HepG2 (cell line): ENCODE measurements around the gene IVD. TPM values are rescaled to one million over a fixed set of nuclear protein-coding genes. Genes with fewer than 3 reads are reported as not detected.
A peak's percentile ranks its signal among the peaks of the same experiment; 100 is the strongest.

Experiments used
- ARID5B ChIP-seq: IDR thresholded peaks from 2 replicates; pipeline ENCODE4 v1.4.0; 2020; ENCODE audit warnings: mild to moderate bottlenecking, missing genetic modification reagents
- FLYWCH1 ChIP-seq: sonication (generic); formaldehyde crosslinking; IDR thresholded peaks from 2 replicates; pipeline ENCODE4 v1.8.1; 2023; ENCODE audit warnings: mild to moderate bottlenecking, missing genetic modification reagents
- HNRNPL ChIP-seq: fragments of 200-400 bp; formaldehyde crosslinking; IDR thresholded peaks from 2 replicates; pipeline ENCODE4 v1.6.1; 2017; ENCODE audit warnings: mild to moderate bottlenecking, low read depth, low read length
- IKZF5 ChIP-seq: IDR thresholded peaks from 2 replicates; pipeline ENCODE4 v1.6.1; 2018; ENCODE audit warnings: missing genetic modification reagents, mild to moderate bottlenecking, missing compliant biosample characterization
- NONO ChIP-seq, 2 experiments: fragments of 450-650 bp in 1 of 2; sonication (generic) in 1 of 2; formaldehyde crosslinking in 1 of 2; IDR thresholded peaks in 1 of 2; conservative IDR thresholded peaks in 1 of 2; 2 replicates each; pipeline versions ENCODE4 v1.6.1 to v1.8.0; 2017 to 2022; ENCODE audit warnings: mild to moderate bottlenecking in 1 of 2, missing genetic modification reagents in 1 of 2, moderate library complexity in 1 of 2
- POGZ ChIP-seq: sonication (generic); formaldehyde crosslinking; IDR thresholded peaks from 2 replicates; pipeline ENCODE4 v1.4.0; 2020; ENCODE audit warnings: mild to moderate bottlenecking, missing genetic modification reagents
- SALL1 ChIP-seq: sonication (generic); formaldehyde crosslinking; IDR thresholded peaks from 2 replicates; pipeline ENCODE4 v1.8.0; 2022; ENCODE audit warnings: mild to moderate bottlenecking, missing genetic modification reagents
- SIX4 ChIP-seq: sonication (generic); formaldehyde crosslinking; IDR thresholded peaks from 2 replicates; pipeline ENCODE4 v1.4.0; 2020; ENCODE audit warnings: missing genetic modification reagents
- TAF1 ChIP-seq: sonication (generic); formaldehyde crosslinking; IDR thresholded peaks from 2 replicates; pipeline ENCODE4 v1.4.0; 2020; ENCODE audit warnings: missing genetic modification reagents
- WIZ ChIP-seq: sonication (generic); formaldehyde crosslinking; IDR thresholded peaks from 2 replicates; pipeline ENCODE4 v1.5.1; 2020; ENCODE audit warnings: mild to moderate bottlenecking, missing genetic modification reagents
- ZBTB38 ChIP-seq: sonication (generic); formaldehyde crosslinking; IDR thresholded peaks from 2 replicates; pipeline ENCODE4 v1.5.1; 2020; ENCODE audit warnings: mild to moderate bottlenecking, missing genetic modification reagents
- ZFP41 ChIP-seq: sonication (generic); formaldehyde crosslinking; IDR thresholded peaks from 2 replicates; pipeline ENCODE4 v1.4.0; 2020; ENCODE audit warnings: mild to moderate bottlenecking, missing genetic modification reagents, borderline replicate concordance
- ZNF282 ChIP-seq: fragments of 450-650 bp; IDR thresholded peaks from 2 replicates; pipeline ENCODE4 v1.6.1; 2018; ENCODE audit not compliant: partially characterized antibody
- ZNF331 ChIP-seq: sonication (generic); formaldehyde crosslinking; IDR thresholded peaks from 2 replicates; pipeline ENCODE4 v1.4.0; 2020; ENCODE audit warnings: missing genetic modification reagents
- ZNF543 ChIP-seq: sonication (generic); formaldehyde crosslinking; IDR thresholded peaks from 2 replicates; pipeline ENCODE4 v1.4.0; 2020; ENCODE audit warnings: mild to moderate bottlenecking, missing genetic modification reagents
- ZNF549 ChIP-seq: sonication (generic); formaldehyde crosslinking; IDR thresholded peaks from 2 replicates; pipeline ENCODE4 v1.5.0; 2020; ENCODE audit warnings: missing genetic modification reagents
- ZNF614 ChIP-seq: IDR thresholded peaks from 2 replicates; pipeline ENCODE4 v1.6.1; 2018; ENCODE audit warnings: missing biosample characterization, missing genetic modification reagents, inconsistent platforms, borderline replicate concordance
- polyA plus RNA-seq, 8 experiments: library from polyadenylated mRNA; depleted of rRNA in 3 of 8; stranded (reverse) in 7 of 8; unstranded in 1 of 8; fragments of >200 nt; fragmentation: Illumina TruSeq in 4 of 8; extraction: Trizol in 4 of 8; gene quantifications; 2 replicates each; pipeline versions ENCODE4 v1.2.1 to v1.2.3, GENCODE V29; 2011 to 2016; ENCODE audit warnings: low read depth in 4 of 8, missing spikeins in 1 of 8, mixed read lengths in 1 of 8; ENCODE audit not compliant: insufficient read depth in 1 of 8
- total RNA-seq, 5 experiments: library from RNA; depleted of rRNA; stranded (reverse); fragments of >200 nt; fragmentation: Illumina TruSeq; extraction: Trizol; gene quantifications; 2 replicates each; pipeline ENCODE4 v1.2.3, GENCODE V29; 2016; ENCODE audit warnings: low read depth in 1 of 5
- TF ChIP-seq, protein P1 (sequence below): sonication (generic); formaldehyde crosslinking; IDR thresholded peaks from 2 replicates; pipeline ENCODE4; 2020; ENCODE audit warnings: missing genetic modification reagents, mild to moderate bottlenecking, borderline replicate concordance
- TF ChIP-seq, protein P2 (sequence below): sonication (generic); formaldehyde crosslinking; conservative IDR thresholded peaks from 2 replicates; pipeline ENCODE4 v1.8.1; 2023; ENCODE audit warnings: missing genetic modification reagents

Gene IVD
- total and polyA plus RNA-seq, 2 of the 13 experiments (the other 11 are each of a cell fraction or from before 2014, with no cell fraction given), result 48.0 to 53.9 TPM

DNA sequence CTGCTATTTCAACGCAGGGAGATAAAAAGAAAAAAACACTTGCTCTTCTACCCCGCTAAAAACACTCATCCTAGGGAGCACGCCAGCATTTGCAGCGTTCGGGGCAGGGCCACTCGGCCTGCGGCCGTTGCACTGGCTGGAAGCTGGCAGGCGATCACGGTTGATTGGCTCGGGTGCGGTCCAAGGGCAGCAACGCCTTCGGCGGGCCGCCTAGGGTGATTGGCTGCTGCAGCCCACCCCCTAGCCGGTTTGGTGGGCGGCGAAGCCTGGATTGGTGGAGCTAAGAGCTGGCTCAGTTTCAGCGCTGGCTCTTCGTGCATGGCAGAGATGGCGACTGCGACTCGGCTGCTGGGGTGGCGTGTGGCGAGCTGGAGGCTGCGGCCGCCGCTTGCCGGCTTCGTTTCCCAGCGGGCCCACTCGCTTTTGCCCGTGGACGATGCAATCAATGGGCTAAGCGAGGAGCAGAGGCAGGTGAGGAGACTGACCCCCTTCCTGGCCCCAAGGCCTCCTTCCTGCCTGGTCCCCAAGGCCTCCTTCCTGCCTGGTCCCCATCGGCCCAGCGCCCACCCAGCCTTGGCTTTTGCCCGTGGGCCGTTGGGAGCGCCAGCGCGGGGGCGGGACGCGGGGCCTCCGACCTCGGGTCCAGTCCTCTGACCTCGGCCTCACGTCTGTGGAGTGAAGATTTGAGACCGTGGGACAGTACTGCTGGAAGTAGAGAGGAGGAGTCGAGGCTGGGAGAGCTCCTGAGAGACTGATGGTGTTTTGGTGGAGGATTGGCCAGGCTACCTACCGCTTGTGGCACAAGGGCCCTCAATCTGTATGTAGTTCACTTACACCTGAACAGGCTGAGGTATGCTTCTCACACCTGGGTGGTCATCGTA is at the start of gene IVD (continued):
- TF ChIP-seq ARID5B (CRISPR knock-in tag) (peak; percentile 44; the same call in 1 of the 2 replicates), ZNF331 (CRISPR knock-in tag) (peak; percentile 47; the same call in 1 of the 2 replicates), ZFP41 (CRISPR knock-in tag) (0 out of 2 replicates have a peak, but pooled peaks have one; percentile 44), ZBTB38 (peak; percentile 88), SALL1 (CRISPR knock-in tag) (peak; percentile 85), ZNF543 (CRISPR knock-in tag) (0 out of 2 replicates have a peak, but pooled peaks have one; percentile 32), WIZ (0 out of 2 replicates have a peak, but pooled peaks have one; percentile 52), TAF1 (CRISPR knock-in tag) (peak; percentile 98), ZNF614 (CRISPR knock-in tag) (peak; percentile 49; the same call in 1 of the 2 replicates), HNRNPL (0 out of 2 replicates have a peak, but pooled peaks have one; percentile 22), NONO (IDR thresholded peaks at IDR 0.05) (no peak), NONO (CRISPR knock-in tag; conservative IDR thresholded peaks at IDR 0.05) (peak; percentile 78; the same call in 1 of the 2 replicates), POGZ (CRISPR knock-in tag) (peak; percentile 76), ZNF282 (no peak), SIX4 (CRISPR knock-in tag) (no peak), IKZF5 (CRISPR knock-in tag) (peak; percentile 65; the same call in 1 of the 2 replicates), ZNF549 (CRISPR knock-in tag) (no peak), FLYWCH1 (CRISPR knock-in tag) (no peak)
- TF ChIP-seq, protein P1, sequence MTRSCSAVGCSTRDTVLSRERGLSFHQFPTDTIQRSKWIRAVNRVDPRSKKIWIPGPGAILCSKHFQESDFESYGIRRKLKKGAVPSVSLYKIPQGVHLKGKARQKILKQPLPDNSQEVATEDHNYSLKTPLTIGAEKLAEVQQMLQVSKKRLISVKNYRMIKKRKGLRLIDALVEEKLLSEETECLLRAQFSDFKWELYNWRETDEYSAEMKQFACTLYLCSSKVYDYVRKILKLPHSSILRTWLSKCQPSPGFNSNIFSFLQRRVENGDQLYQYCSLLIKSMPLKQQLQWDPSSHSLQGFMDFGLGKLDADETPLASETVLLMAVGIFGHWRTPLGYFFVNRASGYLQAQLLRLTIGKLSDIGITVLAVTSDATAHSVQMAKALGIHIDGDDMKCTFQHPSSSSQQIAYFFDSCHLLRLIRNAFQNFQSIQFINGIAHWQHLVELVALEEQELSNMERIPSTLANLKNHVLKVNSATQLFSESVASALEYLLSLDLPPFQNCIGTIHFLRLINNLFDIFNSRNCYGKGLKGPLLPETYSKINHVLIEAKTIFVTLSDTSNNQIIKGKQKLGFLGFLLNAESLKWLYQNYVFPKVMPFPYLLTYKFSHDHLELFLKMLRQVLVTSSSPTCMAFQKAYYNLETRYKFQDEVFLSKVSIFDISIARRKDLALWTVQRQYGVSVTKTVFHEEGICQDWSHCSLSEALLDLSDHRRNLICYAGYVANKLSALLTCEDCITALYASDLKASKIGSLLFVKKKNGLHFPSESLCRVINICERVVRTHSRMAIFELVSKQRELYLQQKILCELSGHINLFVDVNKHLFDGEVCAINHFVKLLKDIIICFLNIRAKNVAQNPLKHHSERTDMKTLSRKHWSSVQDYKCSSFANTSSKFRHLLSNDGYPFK, result peak; percentile 83
- TF ChIP-seq, protein P2, sequence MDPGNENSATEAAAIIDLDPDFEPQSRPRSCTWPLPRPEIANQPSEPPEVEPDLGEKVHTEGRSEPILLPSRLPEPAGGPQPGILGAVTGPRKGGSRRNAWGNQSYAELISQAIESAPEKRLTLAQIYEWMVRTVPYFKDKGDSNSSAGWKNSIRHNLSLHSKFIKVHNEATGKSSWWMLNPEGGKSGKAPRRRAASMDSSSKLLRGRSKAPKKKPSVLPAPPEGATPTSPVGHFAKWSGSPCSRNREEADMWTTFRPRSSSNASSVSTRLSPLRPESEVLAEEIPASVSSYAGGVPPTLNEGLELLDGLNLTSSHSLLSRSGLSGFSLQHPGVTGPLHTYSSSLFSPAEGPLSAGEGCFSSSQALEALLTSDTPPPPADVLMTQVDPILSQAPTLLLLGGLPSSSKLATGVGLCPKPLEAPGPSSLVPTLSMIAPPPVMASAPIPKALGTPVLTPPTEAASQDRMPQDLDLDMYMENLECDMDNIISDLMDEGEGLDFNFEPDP (CRISPR knock-in tag), result no peak
